ENCODE results near the gene NEGR1. TPM values are rescaled to one million over a fixed set of nuclear protein-coding genes. Genes with fewer than 3 reads are reported as not detected.
A peak's percentile ranks its signal among the peaks of the same experiment; 100 is the strongest.

NEGR1 gene
- total and polyA plus RNA-seq, 2 experiments from 2014 or later = 0.57 to 0.94 TPM

- peak; percentile 63; the same call in 2 of the 3 replicates for ATAC-seq
- Mint-ChIP-seq H3K4me3 (no peak overlapping the region), H3K27ac (no peak overlapping the region), H3K9me3 (peaks cover 17% of the 10 kb centered on the region), H3K36me3 (ENCODE audit: low read depth) (peaks cover 21% of the 10 kb centered on the region; the same call in 2 of the 3 replicates), H3K4me1 (no peaks in the 10 kb centered on the region), H3K27me3 (ENCODE audit: insufficient read depth, low read depth, poor library complexity) (no peaks in the 10 kb centered on the region)
- Histone ChIP-seq H3F3A (replicated peaks; ENCODE audit: low read depth) (no peaks in the 10 kb centered on the region), H3K36me3 (ENCODE audit: insufficient read depth) (peaks cover 9% of the 10 kb centered on the region; the same call in 1 of the 2 replicates), H2AFZ (no peak overlapping the region), H3K4me2 (no peak overlapping the region), H3K27ac (ENCODE audit: low read depth) (no peak overlapping the region), H3K9me2 (ENCODE audit: insufficient read depth) (no peaks in the 10 kb centered on the region), H4K20me1 (replicated peaks; ENCODE audit: insufficient read depth) (no peaks in the 10 kb centered on the region), H3K79me2 (replicated peaks; ENCODE audit: insufficient read depth) (no peaks in the 10 kb centered on the region), H3K4me1 (ENCODE audit: insufficient read depth) (peaks cover 5% of the 10 kb centered on the region; the same call in 1 of the 2 replicates), H3K4me3 (no peak overlapping the region), H3K27me3 (ENCODE audit: insufficient read depth) (no peaks in the 10 kb centered on the region)
- DNase-seq (ENCODE audit: low spot score) = no peak
- TF ChIP-seq CTCF (conservative IDR thresholded peaks at IDR 0.05; ENCODE audit: low read depth in 2 of 2) (peak in 1 of 2 experiments; percentile 31; a peak in 1 of 4 replicates), CREB1 (CRISPR knock-in tag; IDR thresholded peaks at IDR 0.05; ENCODE audit: low read depth) (no peak), NANOG (IDR thresholded peaks at IDR 0.05; ENCODE audit: borderline replicate concordance) (no peak)
These were observed 576.2 kb downstream of the NEGR1 start for GRCh38 chr1:71706029-71706671.

- peaks cover 10% of the 10 kb centered on the region; the same call in 2 of the 3 replicates for H3K36me3 Mint-ChIP-seq (ENCODE audit: low read depth)
- peaks cover 7% of the 10 kb centered on the region for H3K9me3 Mint-ChIP-seq
- no peak for DNase-seq (ENCODE audit: low spot score)
- no peak overlapping the region for H3K27ac Mint-ChIP-seq
- no peak overlapping the region for H3K4me2 ChIP-seq
- H3K4me1 Mint-ChIP-seq = no peaks in the 10 kb centered on the region
- no peaks in the 10 kb centered on the region for H3K79me2 ChIP-seq (replicated peaks; ENCODE audit: insufficient read depth)
- peaks cover 5% of the 10 kb centered on the region; the same call in 1 of the 2 replicates for H3K4me1 ChIP-seq (ENCODE audit: insufficient read depth)
- no peak overlapping the region for H3K4me3 Mint-ChIP-seq
- no peak overlapping the region for H3K4me3 ChIP-seq
- H3F3A ChIP-seq (replicated peaks; ENCODE audit: low read depth) = no peaks in the 10 kb centered on the region
- no peaks in the 10 kb centered on the region; the same call in 1 of the 2 replicates for H3K9me2 ChIP-seq (ENCODE audit: insufficient read depth)
- no peak for ATAC-seq
- H3K27me3 ChIP-seq (ENCODE audit: insufficient read depth) = no peaks in the 10 kb centered on the region
- H2AFZ ChIP-seq = no peak overlapping the region
- peaks cover 3% of the 10 kb centered on the region; the same call in 1 of the 2 replicates for H3K36me3 ChIP-seq (ENCODE audit: insufficient read depth)
- H3K27ac ChIP-seq (ENCODE audit: low read depth) = no peak overlapping the region
- no peaks in the 10 kb centered on the region for H3K27me3 Mint-ChIP-seq (ENCODE audit: insufficient read depth, low read depth, poor library complexity)
- no peaks in the 10 kb centered on the region for H4K20me1 ChIP-seq (replicated peaks; ENCODE audit: insufficient read depth)
- no peak for TF ChIP-seq CREB1 (CRISPR knock-in tag; IDR thresholded peaks at IDR 0.05; ENCODE audit: low read depth)
- no peak for TF ChIP-seq ZNF114 (CRISPR knock-in tag; IDR thresholded peaks at IDR 0.05)
- no peak for TF ChIP-seq POLR2AphosphoS5 (IDR thresholded peaks at IDR 0.05; ENCODE audit: low read depth)
- no peak for TF ChIP-seq ETS1 (IDR thresholded peaks at IDR 0.05)
- no peak for TF ChIP-seq ZNF331 (CRISPR knock-in tag; IDR thresholded peaks at IDR 0.05; ENCODE audit: low read depth)
- TF ChIP-seq NANOG (IDR thresholded peaks at IDR 0.05; ENCODE audit: borderline replicate concordance) = no peak
- no peak for TF ChIP-seq EZH2phosphoT487 (IDR thresholded peaks at IDR 0.05; ENCODE audit: unreplicated experiment)
- TF ChIP-seq CTCF (conservative IDR thresholded peaks at IDR 0.05; ENCODE audit: low read depth in 2 of 2) = no peak
- TF ChIP-seq STAT1 (IDR thresholded peaks at IDR 0.05; ENCODE audit: unreplicated experiment) = no peak
These were observed 584.2 kb downstream of the NEGR1 start for GRCh38 chr1:71698186-71698585.

All from GM23338 (cell line).